Neural crest cell (in vitro differentiated cells): ENCODE results near the gene LENG1. TPM values are rescaled to one million over a fixed set of nuclear protein-coding genes. Genes with fewer than 3 reads are reported as not detected.

Source experiments
- DNase-seq: peaks from one replicate; pipeline ENCODE4 v3.0.0; 2021; ENCODE audit warnings: low read depth, mixed read lengths, low spot score
- H3K27ac Mint-ChIP-seq: one replicate; pipeline ENCODE4 v1.8.0; 2021; ENCODE audit warnings: mild to moderate bottlenecking, mixed read lengths; ENCODE audit not compliant: unreplicated experiment
- H3K27me3 Mint-ChIP-seq: 2 replicates; pipeline ENCODE4 v1.8.0; 2021; ENCODE audit warnings: low read depth, mild to moderate bottlenecking, mixed read lengths
- H3K36me3 Mint-ChIP-seq: 2 replicates; pipeline ENCODE4 v1.8.0; 2021; ENCODE audit warnings: low read depth, mild to moderate bottlenecking, mixed read lengths
- H3K4me1 Mint-ChIP-seq: 2 replicates; pipeline ENCODE4 v1.8.0; 2021; ENCODE audit warnings: mixed read lengths
- H3K4me3 Mint-ChIP-seq: one replicate; pipeline ENCODE4 v1.8.0; 2021; ENCODE audit warnings: mild to moderate bottlenecking, mixed read lengths
- H3K9me3 Mint-ChIP-seq: 2 replicates; pipeline ENCODE4 v1.8.0; 2021; ENCODE audit warnings: mixed read lengths
- total RNA-seq: library from RNA; stranded (reverse); gene quantifications from 2 replicates; pipeline ENCODE4 v1.2.1, GENCODE V29; 2021
- TF ChIP-seq, protein P1 (sequence below): fragments of 200-600 bp; sonication (generic); conservative IDR thresholded peaks from 2 replicates; pipeline ENCODE4 v1.5.0; 2021; ENCODE audit warnings: antibody characterized with exemption, mild to moderate bottlenecking

LENG1 gene
- total RNA-seq, 1 donor from 2014 or later, result 5.9 TPM

DNA sequence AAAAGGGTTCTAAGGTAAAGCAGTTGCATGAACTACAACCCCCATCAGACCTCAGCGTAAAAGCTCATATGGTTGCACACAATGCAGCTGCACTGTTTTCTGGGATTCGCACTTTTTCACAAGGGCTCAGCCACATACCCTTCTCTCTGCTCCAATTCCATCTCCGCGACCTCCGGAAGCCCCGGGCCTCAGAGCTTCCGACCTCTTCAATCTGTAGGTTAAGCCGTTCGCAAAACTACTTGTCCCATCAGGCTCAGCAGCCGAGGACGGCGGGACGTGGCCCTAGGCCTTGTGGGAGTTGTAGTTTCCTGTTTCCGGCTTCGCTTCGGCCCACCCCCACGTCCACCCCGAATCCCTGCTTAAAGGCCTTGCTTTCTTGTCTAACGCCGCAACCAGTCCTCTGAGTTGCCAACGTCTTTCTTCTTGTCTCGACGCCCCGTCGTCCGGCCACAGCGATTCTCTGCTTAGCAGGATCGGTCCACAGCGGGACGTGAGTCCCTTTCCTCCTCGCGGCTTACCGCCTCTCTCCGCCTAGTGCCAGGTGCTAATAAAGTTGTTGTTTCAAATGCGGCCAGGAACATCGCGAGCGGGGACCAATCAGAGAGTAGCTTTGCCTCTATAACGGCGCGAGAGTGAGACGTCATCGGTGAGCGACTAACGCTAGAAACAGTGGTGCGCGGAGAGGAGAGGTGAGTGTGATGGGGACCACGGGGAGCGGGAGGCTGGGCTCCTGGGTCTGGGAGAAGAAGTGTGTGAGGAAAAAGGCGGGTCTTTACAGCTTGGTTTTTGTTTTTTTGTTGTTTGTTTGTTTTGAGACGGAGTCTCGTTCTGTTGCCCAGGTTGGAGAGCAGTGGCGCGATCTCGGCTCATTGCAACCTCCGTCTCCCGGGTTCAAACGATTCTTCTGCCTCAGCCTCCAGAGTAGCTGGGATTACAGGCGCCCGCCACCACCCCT lies 44.1 kb downstream of the LENG1 start, which contains the start of the genes PRPF31 and TFPT:
Gene PRPF31, plus strand, starts transcription at position 646 of the 955 bp plus-strand sequence. CDS start 2,525 bp downstream, outside the sequence.
Gene TFPT, minus strand, starts transcription at position 549 of the 955 bp plus-strand sequence. Its CDS starts 388 bp downstream, at position 161.
- Mint-ChIP-seq H3K27ac (peak within 1 kb of the TSS; percentile 96), H3K36me3 (peaks cover 3% of the 10 kb centered on the region), H3K4me1 (peaks cover 29% of the 10 kb centered on the region), H3K27me3 (peaks cover 3% of the 10 kb centered on the region), H3K4me3 (peak within 1 kb of the TSS; percentile 89), H3K9me3 (no peaks in the 10 kb centered on the region)
- peak; percentile 88 for DNase-seq
- TF ChIP-seq, protein P1, sequence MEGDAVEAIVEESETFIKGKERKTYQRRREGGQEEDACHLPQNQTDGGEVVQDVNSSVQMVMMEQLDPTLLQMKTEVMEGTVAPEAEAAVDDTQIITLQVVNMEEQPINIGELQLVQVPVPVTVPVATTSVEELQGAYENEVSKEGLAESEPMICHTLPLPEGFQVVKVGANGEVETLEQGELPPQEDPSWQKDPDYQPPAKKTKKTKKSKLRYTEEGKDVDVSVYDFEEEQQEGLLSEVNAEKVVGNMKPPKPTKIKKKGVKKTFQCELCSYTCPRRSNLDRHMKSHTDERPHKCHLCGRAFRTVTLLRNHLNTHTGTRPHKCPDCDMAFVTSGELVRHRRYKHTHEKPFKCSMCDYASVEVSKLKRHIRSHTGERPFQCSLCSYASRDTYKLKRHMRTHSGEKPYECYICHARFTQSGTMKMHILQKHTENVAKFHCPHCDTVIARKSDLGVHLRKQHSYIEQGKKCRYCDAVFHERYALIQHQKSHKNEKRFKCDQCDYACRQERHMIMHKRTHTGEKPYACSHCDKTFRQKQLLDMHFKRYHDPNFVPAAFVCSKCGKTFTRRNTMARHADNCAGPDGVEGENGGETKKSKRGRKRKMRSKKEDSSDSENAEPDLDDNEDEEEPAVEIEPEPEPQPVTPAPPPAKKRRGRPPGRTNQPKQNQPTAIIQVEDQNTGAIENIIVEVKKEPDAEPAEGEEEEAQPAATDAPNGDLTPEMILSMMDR, result no peak

DNA sequence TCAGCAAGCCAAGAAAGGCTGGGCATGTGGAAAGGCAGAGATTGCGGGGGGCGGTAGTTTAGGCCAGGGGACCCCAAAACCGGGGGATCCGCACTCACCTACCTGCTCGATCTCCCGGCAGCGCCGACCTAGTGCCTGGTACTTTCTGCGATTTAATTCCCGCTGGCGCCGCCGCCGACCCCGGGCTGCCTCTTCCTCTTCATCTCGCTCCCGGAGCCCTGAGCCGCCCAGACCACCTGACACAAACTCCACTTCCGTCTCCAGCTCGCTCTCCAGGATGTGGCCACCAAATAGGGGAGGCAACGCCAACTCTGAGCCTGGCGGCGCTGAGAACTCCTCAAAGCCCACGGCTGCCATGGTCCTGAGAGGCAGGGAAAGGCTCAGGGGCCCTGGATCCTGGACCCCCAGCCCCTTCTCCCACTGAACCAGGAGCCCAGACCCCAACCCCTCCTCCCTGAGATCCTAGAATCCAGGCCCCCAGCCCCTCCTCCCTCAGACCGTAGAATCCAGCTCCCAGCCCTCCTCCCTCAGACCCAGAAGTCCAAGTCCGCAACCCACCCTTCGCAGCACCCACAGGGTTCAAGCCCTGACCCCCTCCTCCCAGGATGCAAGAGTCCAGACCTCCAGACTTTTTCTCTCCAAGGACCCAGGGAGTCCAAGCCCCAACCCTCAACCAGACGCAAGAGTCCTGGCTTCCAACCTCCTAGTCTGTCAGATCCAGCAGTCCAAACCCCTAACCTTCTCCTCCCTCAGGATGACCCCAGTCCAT lies 45.0 kb downstream of the LENG1 start:
- no peak for DNase-seq
- Mint-ChIP-seq H3K27ac (peak overlapping the region; percentile 96), H3K36me3 (peaks cover 3% of the 10 kb centered on the region), H3K4me1 (peaks cover 29% of the 10 kb centered on the region), H3K27me3 (peaks cover 3% of the 10 kb centered on the region), H3K4me3 (peak overlapping the region; percentile 89), H3K9me3 (no peaks in the 10 kb centered on the region)
- TF ChIP-seq, protein P1, result no peak

DNA sequence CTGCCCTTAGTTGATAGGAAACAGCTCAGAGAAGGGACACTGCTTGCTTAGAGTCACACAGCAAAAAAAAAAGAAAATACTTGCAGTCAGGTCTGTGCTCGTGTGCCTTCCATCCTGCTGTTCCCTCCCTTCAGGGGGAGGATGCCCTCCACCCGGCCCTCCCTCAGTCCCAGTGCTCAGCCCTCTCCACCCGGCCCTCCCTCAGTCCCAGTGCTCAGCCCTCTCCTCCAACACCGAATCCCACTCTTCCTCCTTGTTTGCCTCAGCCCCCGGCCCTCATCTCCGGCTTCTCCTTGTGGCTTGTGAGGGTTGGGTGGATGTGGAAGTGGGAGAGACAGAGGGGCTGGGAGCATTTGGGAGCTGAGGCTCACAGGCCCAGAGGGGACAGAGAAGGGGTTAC lies 49.9 kb downstream of the LENG1 start:
- DNase-seq, result no peak
- H3K27ac Mint-ChIP-seq, result no peak overlapping the region
- peaks cover 5% of the 10 kb centered on the region for H3K36me3 Mint-ChIP-seq
- TF ChIP-seq, protein P1, result no peak
- H3K4me1 Mint-ChIP-seq, result peaks cover 16% of the 10 kb centered on the region
- H3K9me3 Mint-ChIP-seq, result no peaks in the 10 kb centered on the region
- H3K27me3 Mint-ChIP-seq, result no peaks in the 10 kb centered on the region
- peak overlapping the region; percentile 12 for H3K4me3 Mint-ChIP-seq

DNA sequence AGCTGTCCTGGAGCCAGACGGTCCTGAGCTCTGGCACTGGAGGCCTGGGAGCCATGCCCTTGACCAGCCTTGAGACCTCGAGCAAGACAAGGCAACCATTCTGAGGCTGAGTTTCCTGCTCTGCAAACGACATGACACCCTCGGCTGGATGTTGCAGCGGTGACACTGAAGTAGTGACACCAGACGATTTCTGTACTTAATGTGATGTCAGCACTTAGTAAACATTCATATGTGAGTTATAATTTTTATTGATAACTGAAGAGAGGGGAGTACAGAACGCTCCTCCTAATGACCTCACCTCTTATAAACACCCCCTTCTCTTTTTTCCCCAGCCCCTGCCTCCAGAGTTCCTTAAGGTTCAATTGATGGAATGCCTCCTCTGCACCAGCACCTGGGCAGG lies 51.0 kb downstream of the LENG1 start:
- peak overlapping the region; percentile 47 for H3K4me3 Mint-ChIP-seq
- H3K36me3 Mint-ChIP-seq, result peaks cover 5% of the 10 kb centered on the region
- no peak overlapping the region for H3K27ac Mint-ChIP-seq

More for the DNA sequence above, 51.0 kb downstream of the LENG1 start:
- peaks cover 8% of the 10 kb centered on the region for H3K4me1 Mint-ChIP-seq
- TF ChIP-seq, protein P1, result no peak
- H3K9me3 Mint-ChIP-seq, result no peaks in the 10 kb centered on the region
- DNase-seq, result no peak
- H3K27me3 Mint-ChIP-seq, result no peaks in the 10 kb centered on the region
